CD4-positive, alpha-beta T cell treated with Interleukin-10 for 1 hour (primary cell): ENCODE measurements around the gene PARP1.

Experiments
- DNase-seq: peaks from one replicate; pipeline ENCODE4 v3.0.0-alpha.2; 2020

PARP1 gene

GRCh38 chr1:226371866-226372490 is 35.9 kb downstream of the PARP1 start:
- no peak for DNase-seq

- no peak for DNase-seq
Observed at GRCh38 chr1:226371027-226371694, 36.7 kb downstream of the PARP1 start.

- no peak for DNase-seq
Observed at GRCh38 chr1:226370144-226370923, 37.6 kb downstream of the PARP1 start.

GRCh38 chr1:226369110-226369509 is 38.8 kb downstream of the PARP1 start:
- DNase-seq: no peak

GRCh38 chr1:226366290-226366689 is 41.6 kb downstream of the PARP1 start:
- DNase-seq: no peak

- DNase-seq: no peak
Observed at GRCh38 chr1:226365831-226366231, 42.1 kb downstream of the PARP1 start.

GRCh38 chr1:226364901-226365565 is 42.9 kb downstream of the PARP1 start:
- no peak for DNase-seq

- no peak for DNase-seq
Observed at GRCh38 chr1:226364514-226364899, 43.4 kb downstream of the PARP1 start.

GRCh38 chr1:226363801-226364513 is 43.9 kb downstream of the PARP1 start:
- DNase-seq: no peak

GRCh38 chr1:226362891-226363447 is 44.9 kb downstream of the PARP1 start:
- DNase-seq: no peak

GRCh38 chr1:226362361-226362760 is 45.5 kb downstream of the PARP1 start:
- no peak for DNase-seq

GRCh38 chr1:226360106-226360746 is 47.7 kb downstream of the PARP1 start:
- no peak for DNase-seq

- no peak for DNase-seq
Observed at GRCh38 chr1:226357416-226357815, 50.5 kb downstream of the PARP1 start.

GRCh38 chr1:226355669-226356551 is 52.0 kb downstream of the PARP1 start:
- no peak for DNase-seq

- no peak for DNase-seq
Observed at GRCh38 chr1:226355016-226355415, 52.9 kb downstream of the PARP1 start.

- no peak for DNase-seq
Observed at GRCh38 chr1:226353698-226354525, 54.0 kb downstream of the PARP1 start.

- no peak for DNase-seq
Observed at GRCh38 chr1:226351709-226352108, 56.2 kb downstream of the PARP1 start.

- DNase-seq: no peak
Observed at GRCh38 chr1:226350519-226350865, 57.4 kb downstream of the PARP1 start.

GRCh38 chr1:226349801-226350518 is 57.9 kb downstream of the PARP1 start:
- DNase-seq: no peak
